Fibroblast of skin of scalp (primary cell): Measurements from ENCODE around the gene LHCGR.
"Not testable (repeated sequence)": the region's sequence is repeated elsewhere in the genome, so short reads cannot be mapped to it uniquely, and the experiment has no call there.

Experiments
- DNase-seq: peaks from one replicate; pipeline ENCODE4 v3.0.0-alpha.2; 2013

LHCGR gene

GRCh38 chr2:48709096-48710034, 46.2 kb downstream of the LHCGR start:
- no peak for DNase-seq

- DNase-seq = no peak
These were observed 48.1 kb downstream of the LHCGR start for GRCh38 chr2:48707466-48707865.

GRCh38 chr2:48703621-48704020, 51.9 kb downstream of the LHCGR start:
- not testable (repeated sequence) for DNase-seq

- DNase-seq = peak; percentile 79
These were observed 56.1 kb downstream of the LHCGR start for GRCh38 chr2:48699348-48699930.

GRCh38 chr2:48696881-48697280, 58.6 kb downstream of the LHCGR start:
- DNase-seq = no peak

- no peak for DNase-seq
These were observed 59.5 kb downstream of the LHCGR start for GRCh38 chr2:48695991-48696390.

GRCh38 chr2:48694149-48694548, 61.4 kb downstream of the LHCGR start:
- peak; percentile 62 for DNase-seq

GRCh38 chr2:48693645-48694044, 61.9 kb downstream of the LHCGR start:
- DNase-seq = no peak

GRCh38 chr2:48693066-48693465, 62.5 kb downstream of the LHCGR start:
- DNase-seq = no peak

GRCh38 chr2:48691935-48692691, 63.4 kb downstream of the LHCGR start:
- no peak for DNase-seq

- DNase-seq = no peak
These were observed 70.4 kb downstream of the LHCGR start for GRCh38 chr2:48685126-48685525.

- no peak for DNase-seq
These were observed 78.1 kb downstream of the LHCGR start for GRCh38 chr2:48677450-48677849.

GRCh38 chr2:48674933-48675332, 80.6 kb downstream of the LHCGR start:
- DNase-seq = no peak

- no peak for DNase-seq
These were observed 81.9 kb downstream of the LHCGR start for GRCh38 chr2:48673581-48673980.

- no peak for DNase-seq
These were observed 86.5 kb downstream of the LHCGR start for GRCh38 chr2:48668992-48669391.

GRCh38 chr2:48651158-48651790, 104.2 kb downstream of the LHCGR start:
- peak; percentile 89 for DNase-seq

- DNase-seq = no peak
These were observed 117.3 kb downstream of the LHCGR start for GRCh38 chr2:48638261-48638660.
